Embryonic facial prominence (tissue), 1 donor: ENCODE measurements around the gene ETFRF1.

Experiments
- DNase-seq: peaks from one replicate; pipeline ENCODE4 v3.0.0-alpha.2; 2016; ENCODE audit errors: extremely low spot score

Gene ETFRF1, protein sequence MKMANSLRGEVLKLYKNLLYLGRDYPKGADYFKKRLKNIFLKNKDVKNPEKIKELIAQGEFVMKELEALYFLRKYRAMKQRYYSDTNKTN

GRCh38 chr12:25195056-25195971 lies at the start of gene ETFRF1, which contains the start of gene DNAI7:
ETFRF1 (plus strand) TSS chr12:25195237; CDS start chr12:25203957, 8,720 bp downstream.
DNAI7 (minus strand) TSS chr12:25195160; CDS start chr12:25195078, 82 bp downstream.
- DNase-seq: peak; percentile 95

- no peak for DNase-seq
Measured at GRCh38 chr12:25146686-25147085, 48.4 kb upstream of the ETFRF1 start.

GRCh38 chr12:25151476-25151875 lies 43.6 kb upstream of the ETFRF1 start:
- peak; percentile 37 for DNase-seq

DNA sequence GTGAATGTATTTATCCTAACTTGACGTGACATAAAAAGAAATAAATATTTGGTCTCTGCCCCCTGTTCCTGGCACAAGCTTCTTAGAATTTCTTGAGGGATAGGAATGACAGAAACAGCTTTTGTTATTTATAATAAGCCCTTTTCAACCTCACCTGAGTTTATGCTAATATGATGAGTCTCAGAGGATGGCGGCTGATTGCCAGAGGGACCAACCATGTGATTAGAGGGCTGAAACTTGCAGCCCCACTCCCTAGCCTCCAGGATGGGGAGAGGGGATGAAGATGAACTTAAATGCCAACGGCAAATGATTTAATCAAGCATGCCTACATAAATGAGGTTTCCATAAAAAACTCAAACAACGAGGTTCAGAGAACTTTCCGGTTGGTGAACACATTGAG lies 43.0 kb upstream of the ETFRF1 start:
- no peak for DNase-seq

DNA sequence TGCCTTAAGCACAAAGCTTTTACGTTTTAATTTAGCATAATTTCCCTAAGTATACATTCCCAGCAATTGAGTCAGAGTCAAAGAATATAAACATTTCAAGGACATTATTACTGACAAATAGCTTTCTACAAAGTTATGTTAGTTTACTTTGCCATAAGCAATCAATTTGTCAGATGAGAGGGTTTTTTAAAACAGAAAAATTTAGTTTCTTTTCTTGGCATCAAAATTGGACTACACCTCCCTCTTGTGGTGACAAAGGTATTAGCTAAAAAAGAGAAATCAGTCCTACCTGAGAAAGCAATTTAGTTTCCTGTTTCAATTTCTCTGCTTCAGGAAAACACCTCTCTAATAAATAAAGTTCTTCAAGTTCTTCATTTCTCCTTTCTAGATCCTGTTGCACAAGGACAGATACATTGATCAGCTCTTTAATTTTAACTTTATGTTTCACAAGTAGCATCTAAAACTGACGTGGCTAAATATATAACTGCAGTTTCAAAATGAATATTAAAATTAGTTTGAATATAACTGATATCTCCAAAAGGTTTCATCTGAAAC lies 39.9 kb upstream of the ETFRF1 start:
- DNase-seq: peak; percentile 15

GRCh38 chr12:25156061-25156460 lies 39.0 kb upstream of the ETFRF1 start:
- no peak for DNase-seq

DNA sequence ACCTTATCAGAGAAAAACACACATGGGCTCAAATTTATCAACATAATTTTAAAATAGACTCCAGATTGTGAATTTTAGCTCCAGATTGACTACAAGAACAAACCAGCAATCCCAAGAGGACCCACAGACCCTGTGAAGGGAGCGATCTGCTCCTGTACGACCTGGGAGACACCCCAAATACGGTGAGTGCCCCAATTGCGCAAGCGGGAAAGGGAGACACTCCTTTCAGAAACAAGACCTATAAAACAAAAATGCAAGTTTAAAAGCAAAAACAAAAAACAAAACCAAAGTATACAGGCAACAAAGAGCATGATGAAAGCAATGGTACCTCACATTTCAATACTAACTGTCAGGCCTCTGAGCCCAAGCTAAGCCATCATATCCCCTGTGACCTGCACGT lies 32.2 kb upstream of the ETFRF1 start:
- no peak for DNase-seq

DNA sequence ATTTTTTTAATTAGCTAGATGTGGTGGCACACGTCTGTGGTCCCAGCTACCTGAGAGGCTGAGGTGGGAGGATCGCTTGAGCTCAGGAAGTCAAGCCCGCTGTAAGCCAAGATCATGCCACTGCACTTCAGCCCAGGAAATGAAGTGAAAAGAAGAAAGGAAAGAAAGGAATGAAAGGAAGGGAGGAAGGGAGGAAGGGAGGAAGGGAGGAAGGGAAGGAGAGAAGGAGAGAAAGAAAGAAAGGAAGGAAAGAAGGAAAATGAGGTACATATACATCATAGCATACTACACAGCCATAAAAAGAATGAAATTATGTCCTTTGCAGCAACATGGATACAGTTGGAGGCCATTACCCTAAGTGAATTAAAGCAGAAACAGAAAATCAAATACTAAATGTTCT lies 12.3 kb upstream of the ETFRF1 start:
- no peak for DNase-seq

DNA sequence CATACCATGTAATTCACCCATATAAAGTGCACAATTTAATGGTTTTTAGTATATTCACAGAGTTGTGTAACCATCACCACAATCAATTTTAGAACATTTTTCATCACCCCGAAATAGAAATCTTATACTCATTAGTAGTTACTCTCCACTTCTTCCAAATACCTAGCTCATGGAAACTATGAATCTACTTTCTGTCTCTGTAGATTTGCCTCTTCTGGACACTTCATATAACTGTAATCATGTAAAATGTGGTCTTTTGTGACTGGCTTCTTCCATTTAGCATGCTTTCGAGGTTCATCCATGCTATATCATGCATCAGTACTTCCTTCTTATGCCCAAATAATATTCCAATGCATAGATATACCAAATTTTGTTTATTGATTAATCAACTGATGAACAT lies 10.9 kb upstream of the ETFRF1 start:
- no peak for DNase-seq

DNA sequence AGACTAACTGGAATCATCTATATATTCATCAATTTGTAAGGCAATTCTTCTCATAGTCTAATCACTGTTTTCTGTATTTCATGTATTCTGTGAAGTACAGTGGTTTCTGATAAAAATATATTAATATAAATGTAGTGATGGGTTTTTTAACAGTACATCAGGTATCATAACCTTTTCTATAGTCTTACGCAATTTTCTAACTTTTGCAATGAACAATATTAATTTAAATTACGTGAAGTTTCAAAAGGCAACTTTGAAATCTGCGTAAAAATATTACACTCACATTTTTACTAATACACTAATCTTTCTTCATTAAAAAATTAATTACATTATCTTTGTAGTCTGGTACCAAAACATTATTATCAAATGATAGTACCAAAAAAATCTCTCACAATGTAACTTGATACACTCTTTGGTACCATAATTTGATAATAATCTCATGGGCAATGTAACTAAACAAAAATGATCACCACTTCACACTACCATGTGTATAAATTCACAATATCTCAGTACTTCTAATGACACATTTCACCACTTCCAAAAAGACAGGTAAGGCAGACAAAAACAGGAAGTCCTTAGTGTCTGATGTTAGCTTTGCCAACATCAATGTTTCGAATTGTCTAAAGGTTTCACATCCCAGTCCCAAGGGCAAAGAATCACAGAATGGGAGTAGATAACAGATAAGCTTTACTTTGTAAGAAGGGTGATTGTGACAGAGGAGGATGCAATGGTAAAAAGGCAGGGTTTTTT lies 8.8 kb upstream of the ETFRF1 start:
- DNase-seq: no peak

DNA sequence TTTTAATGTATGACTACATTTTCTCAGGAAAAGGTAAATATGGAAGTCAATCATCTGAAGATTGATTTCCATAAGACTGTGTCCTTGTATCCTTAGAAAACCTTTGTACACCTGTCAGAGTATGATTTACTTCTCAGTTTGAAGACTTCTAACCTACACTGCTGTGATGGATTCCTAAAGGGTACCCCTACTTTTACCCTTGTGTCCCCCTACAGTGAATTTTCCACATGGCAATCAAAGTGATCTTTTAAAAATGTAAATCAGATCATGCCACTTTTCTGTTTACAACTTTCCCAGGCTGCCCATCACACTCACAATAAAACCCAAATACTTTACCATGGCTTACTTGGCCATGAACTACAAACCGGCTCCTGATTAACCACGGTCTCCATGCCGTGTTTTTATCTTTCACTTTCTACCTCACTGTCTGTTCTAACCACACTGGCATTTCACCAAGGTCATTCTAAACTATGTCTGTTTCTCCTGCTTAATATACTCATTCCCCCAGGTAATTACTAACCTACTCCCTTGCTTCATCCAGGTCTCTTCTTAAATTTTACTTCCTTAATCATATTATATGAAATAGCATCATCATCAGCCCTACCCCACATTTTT lies 8.1 kb upstream of the ETFRF1 start:
- no peak for DNase-seq

GRCh38 chr12:25187781-25188180 lies 7.3 kb upstream of the ETFRF1 start:
- peak; percentile 29 for DNase-seq

GRCh38 chr12:25189656-25190055 lies 5.4 kb upstream of the ETFRF1 start:
- DNase-seq: no peak

GRCh38 chr12:25190793-25191192 lies 4.2 kb upstream of the ETFRF1 start:
- DNase-seq: no peak

GRCh38 chr12:25194214-25194613 lies 823 bp upstream of the ETFRF1 start:
- DNase-seq: peak; percentile 58

- no peak for DNase-seq
Measured at GRCh38 chr12:25194722-25195055, 348 bp upstream of the ETFRF1 start.

- no peak for DNase-seq
Measured at GRCh38 chr12:25197608-25198007, 2.6 kb downstream of the ETFRF1 start.

DNA sequence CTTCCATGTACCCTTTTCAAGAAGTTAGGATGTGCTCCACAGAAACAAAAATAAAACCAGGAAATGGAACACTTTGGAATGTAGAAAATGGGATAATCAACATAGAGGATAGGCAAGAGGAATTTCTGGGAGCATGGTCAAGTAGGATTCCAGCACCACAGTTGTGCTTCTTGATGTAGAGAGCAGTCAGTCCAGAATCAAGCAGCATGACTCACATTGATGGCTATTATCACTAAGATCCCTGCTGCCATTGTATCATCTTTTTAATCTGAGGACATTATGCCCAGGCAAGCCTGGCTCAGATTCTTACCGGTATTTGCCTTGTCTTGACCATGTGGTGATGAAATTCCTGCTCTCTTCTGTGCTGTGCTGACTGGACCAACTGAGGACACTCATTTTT lies 5.7 kb downstream of the ETFRF1 start:
- DNase-seq: no peak

GRCh38 chr12:25202137-25202536 lies 7.1 kb downstream of the ETFRF1 start:
- DNase-seq: no peak

DNA sequence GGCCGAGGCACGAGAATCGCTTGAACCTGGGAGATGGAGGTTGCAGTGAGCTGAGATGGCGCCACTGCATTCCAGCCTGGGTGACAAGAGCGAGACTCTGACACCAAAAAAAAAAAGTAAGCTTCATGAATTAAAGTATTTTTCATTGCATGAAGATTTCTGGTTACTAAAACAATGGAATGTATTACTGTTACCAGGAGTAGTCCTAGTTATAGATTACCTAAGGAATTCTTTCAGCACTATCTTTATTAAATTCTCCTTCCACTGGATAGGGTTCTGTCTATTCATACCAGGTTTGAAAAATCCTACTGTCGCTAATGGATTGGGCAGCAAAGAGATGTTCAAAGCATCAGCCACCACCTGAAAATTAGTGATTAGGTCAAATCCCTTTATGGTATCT lies 12.4 kb downstream of the ETFRF1 start:
- DNase-seq: no peak

DNA sequence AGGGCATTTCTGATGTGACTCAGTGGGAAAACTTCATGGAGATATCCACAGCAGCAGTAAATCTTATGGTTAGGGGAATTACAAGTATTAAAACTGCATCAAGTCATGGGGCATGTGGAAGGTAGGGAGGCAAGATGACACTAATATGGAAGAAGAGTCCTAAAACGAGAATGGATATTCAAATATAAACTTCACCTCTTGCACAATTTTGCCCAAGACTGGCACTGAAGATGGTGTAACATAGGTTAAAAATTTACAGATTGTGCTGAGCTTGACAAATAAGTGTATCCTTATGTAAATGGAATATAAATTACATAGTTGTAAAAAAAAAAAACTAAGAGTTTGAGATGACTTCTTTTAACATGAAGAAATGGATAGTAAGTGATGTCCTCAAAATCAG lies 12.8 kb downstream of the ETFRF1 start:
- no peak for DNase-seq

DNA sequence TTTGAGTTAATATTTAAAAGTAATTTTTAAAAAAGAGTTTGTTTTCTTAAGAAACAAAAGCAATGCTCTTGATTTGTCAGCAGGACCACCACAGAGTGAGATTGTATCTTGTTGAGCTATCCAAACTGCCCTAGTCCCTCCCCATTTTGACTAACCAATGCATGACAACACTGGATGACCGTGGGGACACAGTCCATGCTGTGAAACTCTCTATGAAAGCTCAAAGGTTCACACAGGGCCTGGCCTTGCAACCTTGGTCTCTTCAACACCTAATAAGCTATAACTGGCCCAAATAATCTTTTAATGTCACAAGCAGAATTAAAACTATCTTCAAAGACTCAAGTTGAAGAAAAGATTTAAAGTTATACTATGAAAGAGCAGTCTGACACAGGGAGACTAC lies 13.5 kb downstream of the ETFRF1 start:
- DNase-seq: no peak
